GM18861 (cell line): ENCODE data around the gene SPATA6L.

Experiments used
- ATAC-seq: cut with Tn5 transposase; IDR thresholded peaks from one replicate; pipeline ENCODE4 v1.9.1; 2021; ENCODE audit not compliant: unreplicated experiment

The SPATA6L gene

GRCh38 chr9:4558371-4558998 is 107.8 kb downstream of the SPATA6L start:
- no peak for ATAC-seq

- ATAC-seq, result no peak
Observed at GRCh38 chr9:4555236-4555635, 111.0 kb downstream of the SPATA6L start.

GRCh38 chr9:4553951-4554381 is 112.3 kb downstream of the SPATA6L start:
- ATAC-seq, result no peak

GRCh38 chr9:4550777-4551484 is 115.3 kb downstream of the SPATA6L start:
- no peak for ATAC-seq

- no peak for ATAC-seq
Observed at GRCh38 chr9:4549751-4550295, 116.5 kb downstream of the SPATA6L start.

GRCh38 chr9:4548811-4549725 is 117.2 kb downstream of the SPATA6L start:
- no peak for ATAC-seq
